Tongue (tissue), 2 donors: ENCODE data around the gene TMEM82. TPM values are rescaled to one million over a fixed set of nuclear protein-coding genes. Genes with fewer than 3 reads are reported as not detected.
"Not testable (repeated sequence)": the region's sequence is repeated elsewhere in the genome, so short reads cannot be mapped to it uniquely, and the experiment has no call there.

ENCODE experiments used
- DNase-seq: peaks from one replicate; pipeline ENCODE4 v3.0.0-alpha.2; 2015
- total RNA-seq: library from RNA; depleted of rRNA; stranded (reverse); fragments of >200 nt; gene quantifications from one replicate; pipeline ENCODE4 v1.2.3, GENCODE V29; 2014

Gene TMEM82
- total RNA-seq = not detected

DNA sequence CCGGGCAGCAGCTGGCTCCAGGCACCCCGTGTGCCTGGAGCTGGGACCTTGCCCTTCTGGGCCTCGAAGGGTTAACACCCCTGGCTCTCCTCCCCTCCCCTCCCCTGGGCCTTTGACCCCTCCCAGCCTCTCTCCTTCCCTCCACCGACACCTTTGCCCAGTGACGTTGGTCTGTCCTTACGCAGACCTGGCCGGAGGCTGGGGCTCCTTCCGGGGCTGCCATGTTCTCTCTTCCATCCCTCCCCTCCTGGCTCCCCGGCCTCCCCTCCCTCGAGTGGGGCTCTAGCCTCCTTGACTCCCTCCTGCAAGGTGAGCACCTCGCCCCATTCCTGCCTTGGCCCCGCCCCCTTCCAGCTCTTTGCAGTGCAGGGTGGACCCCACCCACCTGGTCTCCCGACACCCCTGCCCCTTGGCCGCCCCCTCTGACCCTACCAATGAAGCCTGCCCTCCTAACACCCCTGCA, at the start of gene TMEM82:
TSS of gene TMEM82 (plus strand) at position 161 of the 463 bp plus-strand sequence. CDS start at position 222, 61 bp downstream.
- no peak for DNase-seq

DNA sequence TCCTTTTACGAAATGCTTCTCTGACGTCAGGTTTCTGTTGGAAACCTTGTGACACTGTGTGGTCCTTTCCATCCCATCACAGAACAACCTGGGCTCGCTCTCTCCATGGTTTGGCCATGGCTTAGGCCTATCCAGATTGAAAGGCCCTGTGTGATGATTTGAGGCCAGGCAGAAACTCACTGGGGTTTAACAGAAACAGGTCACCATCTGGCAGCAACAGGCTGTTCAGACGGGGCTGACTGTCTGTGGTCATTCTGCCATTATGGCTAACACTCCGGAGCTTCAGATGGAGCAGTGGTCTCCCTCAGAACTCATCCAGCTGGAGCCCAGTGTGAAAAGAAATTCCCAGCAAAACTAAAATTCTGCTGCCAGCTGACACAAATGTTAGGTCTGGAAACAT, 48.9 kb upstream of the TMEM82 start:
- DNase-seq = no peak

DNA sequence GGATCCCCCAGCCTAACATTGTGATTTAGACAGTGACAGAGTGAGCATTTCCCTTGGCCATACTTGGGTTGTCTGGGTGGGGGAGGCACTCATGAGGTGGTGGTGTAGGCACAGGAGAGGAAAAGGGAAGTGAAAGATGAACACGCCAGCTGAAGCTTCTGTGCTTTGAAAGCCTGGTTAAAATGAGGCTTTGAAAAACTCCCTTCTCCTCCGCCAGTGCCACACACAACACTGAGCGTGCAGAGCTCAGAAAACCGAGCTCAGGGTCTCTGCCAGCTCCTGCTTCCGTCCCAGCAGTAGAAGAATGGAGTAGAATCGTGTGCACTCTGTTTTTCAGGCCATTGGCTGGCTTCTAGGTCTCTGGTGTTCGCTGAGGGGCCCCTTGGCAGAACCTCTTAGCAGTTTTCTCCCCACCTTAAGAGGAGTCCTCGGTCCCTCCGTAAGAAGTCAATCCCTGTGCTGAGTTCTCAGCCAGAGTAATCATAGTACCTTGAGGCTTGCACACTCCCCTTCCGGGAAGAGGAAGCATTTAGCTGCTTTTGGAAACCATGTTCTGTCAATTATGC, 45.3 kb upstream of the TMEM82 start:
- no peak for DNase-seq

DNA sequence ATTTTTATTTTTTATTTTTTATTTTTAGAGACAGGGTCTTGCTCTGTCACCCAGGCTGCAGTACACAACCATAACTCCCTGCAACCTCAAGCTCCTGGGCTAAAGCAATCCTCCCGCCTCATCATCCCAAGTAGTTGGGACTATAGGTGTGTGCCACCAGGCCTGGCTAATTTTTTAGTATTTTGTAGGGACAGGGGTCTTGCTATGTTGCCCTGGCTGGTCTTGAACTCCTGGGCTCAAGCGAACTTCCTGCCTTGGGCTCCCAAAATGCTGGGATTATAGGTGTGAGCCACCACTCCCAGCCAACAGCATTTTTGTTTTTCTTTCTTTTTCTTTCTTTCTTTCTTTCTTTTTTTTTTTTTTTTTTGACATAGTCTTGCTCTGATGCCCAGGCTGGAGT, 44.1 kb upstream of the TMEM82 start:
- DNase-seq = no peak

DNA sequence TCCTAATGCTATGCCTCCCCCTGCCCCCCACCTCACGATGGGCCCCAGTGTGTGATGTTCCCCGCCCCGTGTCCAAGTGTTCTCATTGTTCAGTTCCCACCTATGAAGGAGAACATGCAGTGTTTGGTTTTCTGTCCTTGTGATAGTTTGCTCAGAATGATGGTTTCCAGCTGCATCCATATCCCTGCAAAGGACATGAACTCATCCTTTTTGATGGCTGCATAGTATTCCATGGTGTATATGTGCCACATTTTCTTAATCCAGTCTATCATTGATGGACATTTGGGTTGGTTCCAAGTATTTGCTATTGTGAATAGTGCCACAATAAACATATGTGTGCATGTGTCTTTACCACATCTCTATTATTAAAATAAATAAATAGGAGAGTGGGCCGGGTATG, 43.0 kb upstream of the TMEM82 start:
- not testable (repeated sequence) for DNase-seq

DNA sequence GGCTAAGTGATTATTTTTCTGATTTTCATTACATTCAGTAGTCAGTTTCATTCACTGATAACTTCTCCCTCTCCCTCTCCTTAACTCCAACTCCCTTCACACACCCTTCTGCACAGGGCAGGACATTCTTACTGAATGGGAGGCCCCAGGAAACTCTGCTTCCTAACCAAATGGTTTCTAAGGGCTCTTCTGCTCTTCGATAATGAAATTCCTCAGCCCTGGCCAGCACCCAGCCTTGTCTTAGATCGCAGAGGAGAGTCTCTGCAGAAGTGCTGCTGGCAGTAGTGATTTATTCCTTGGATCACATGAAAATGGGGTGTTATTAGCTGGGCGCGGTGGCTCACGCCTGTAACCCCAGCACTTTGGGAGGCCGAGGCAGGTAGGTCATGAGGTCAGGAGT, 41.8 kb upstream of the TMEM82 start:
- no peak for DNase-seq

DNA sequence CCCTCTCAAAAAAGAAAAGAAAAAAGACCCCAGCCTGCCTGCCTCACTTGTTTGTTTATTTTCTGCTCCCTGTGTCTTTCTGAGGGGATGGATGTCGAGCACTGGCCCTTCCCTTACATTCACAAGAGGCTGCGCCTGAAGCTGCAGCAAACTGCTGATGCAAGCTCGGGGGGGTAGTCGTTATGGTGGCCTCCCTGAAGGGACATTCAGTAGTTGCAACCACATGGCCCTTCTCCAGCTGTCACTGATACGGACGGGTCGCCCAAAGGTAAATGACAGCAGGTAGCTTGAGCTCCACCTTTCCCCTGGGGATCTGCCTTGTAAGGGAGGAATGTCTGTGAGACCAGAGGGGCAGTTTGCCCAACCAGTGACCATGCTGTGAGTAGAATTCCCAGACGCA, 40.5 kb upstream of the TMEM82 start:
- DNase-seq = no peak

DNA sequence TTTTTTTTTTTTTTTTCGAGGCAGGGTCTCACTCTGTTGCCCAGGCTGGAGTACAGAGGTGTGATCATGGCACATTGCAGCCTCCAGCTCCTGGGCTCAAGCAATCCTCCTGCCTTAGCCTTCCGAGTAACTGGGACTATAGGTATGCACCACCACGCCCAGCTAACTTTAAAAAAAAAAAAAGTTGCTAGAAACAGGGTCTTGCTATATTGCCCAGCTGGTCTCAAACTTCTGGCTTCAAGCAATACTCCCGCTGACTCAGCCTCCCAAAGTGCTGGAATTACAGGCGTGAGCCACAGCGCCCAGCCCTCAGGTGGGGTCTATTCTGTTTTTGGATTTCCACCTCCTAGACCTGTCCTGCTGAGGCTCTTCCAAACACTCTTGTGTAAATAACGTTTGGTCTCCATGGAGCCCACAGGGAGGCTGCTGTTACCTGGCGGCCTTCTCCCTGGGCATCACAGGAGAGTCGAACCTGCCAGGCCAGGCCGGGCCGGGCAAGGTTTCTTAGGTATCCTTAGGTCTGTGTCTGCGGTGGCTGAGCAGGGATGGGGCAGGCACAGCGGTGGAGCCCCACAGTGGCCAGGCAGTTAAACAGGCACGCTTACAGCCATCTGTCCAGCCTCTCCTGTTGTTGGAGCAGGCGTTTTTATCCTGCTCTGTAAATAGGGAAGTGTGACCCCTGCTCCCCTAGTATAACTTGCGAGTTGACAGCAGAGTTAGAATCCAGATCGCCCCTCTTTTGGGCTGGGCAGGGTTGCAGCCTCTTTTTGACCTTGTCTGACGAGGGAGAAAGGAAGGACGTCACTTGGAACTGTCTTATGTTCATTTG, 39.4 kb upstream of the TMEM82 start:
- DNase-seq = no peak

DNA sequence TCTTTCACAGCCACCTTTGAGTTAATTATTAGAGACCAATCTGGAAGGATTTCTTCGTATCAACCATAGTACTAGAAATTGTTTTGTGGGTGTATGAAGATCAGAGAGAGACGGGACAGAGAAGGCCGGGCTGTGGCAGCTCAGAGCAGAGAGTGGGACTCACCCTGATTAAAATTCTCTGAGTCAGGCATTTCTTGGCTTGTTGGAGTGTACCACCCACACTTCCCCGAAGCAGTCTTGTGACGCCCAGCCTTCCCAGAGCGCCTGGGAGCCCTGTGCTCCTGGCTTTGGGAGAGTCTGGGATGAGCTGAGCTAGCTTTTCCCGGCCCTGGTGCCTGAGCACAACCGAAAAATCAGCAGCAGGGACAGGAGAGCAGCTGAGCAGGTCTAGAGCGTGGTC, 38.7 kb upstream of the TMEM82 start:
- DNase-seq = peak; percentile 70

DNA sequence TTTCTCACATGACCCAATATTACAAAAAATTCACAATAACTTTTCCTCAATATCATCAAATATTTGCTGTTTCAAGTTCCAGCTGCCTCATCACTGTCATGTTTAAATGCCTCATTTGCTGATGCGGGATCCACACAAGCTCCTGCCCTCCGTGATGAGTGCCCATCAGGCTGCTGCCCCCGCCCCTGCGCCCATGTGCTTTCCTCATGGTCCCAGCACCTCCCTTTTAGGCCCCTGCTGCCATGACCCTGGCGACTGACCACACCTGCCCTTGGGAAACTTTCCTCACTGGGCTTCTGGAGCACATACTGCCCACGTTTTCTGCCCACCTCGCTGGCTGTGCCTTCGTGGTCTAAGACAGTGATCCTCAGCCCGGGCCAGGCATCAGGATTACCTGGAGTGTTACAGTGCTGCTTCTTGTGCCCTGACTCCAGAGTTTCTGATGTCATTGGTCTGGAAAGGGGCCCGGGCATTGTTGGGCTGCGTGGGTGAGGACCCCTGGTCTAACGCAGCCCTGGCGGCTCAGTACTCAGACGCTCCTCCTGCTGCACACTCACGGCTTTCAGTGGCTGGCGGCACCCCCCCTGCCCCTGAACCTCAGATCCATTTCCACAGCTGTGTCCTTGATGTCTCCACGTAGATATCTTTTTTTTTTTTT, 37.6 kb upstream of the TMEM82 start:
- no peak for DNase-seq

DNA sequence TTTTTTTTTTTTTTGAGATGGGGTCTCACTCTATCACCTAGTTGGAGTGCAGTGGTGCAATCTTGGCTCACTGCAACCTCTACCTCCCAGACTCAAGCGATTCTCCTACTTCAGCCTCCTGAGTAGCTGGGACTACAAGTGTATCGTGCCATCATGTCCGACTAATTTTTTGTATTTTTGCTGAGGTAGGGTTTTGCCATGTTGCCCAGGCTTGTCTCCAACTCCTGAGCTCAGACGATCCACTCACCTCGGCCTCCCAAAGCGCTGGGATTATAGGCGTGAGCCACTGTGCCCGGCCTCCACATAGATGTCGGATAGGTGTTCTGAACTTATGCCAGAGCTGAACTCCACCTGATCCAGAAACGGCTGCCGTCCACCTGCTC, 37.1 kb upstream of the TMEM82 start:
- no peak for DNase-seq

DNA sequence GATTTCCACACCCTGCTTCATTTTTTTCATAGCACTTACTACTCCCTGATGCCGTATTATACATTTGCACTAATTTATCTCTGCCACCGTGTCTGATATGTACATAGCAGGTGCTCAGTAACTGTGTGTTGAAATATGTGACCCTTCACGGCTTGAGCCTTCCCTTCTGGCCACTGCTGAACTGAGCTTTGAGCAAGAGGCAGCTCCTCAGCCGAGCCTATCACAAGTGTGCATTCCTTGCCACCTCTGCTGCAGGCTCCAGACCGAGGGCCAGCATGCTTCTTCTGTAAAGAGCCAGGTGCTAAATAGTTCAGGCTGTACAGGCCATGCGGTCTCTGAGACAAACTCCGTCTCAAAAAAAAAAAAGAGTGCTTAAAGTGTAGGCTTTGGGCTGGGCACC, 35.5 kb upstream of the TMEM82 start:
- DNase-seq = peak; percentile 73

DNA sequence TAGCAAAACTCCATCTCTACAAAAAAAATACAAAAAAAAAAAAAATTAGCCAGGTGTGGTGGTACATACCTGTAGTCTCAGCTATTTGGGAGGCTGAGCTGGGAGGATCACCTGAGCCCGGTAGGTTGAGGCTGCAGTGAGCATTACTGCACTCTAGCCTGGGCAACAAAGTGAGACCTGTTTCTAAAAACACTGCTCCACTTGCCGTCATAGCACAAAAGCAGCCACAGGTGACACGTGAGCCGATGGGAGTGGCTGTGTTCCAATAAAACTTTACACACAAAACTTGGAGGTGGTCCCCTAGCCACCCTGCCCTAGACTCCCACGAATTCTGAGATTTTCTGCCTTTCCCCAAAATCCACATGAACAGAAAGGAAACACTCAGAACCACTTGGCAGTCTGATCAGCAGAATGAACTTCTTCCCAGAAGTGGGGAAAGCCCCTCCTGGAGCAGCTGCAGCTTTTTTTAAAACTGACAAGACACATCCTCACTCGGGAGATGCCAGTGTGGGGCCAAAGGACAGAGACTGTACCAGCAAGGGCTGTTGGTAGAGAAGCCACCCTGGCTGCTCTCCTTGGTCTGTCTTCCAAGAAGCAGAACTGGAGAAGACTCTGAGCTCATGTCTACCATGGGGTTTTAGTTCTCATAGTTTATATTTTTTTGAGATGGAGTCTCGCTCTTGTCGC, 34.9 kb upstream of the TMEM82 start:
- DNase-seq = no peak

DNA sequence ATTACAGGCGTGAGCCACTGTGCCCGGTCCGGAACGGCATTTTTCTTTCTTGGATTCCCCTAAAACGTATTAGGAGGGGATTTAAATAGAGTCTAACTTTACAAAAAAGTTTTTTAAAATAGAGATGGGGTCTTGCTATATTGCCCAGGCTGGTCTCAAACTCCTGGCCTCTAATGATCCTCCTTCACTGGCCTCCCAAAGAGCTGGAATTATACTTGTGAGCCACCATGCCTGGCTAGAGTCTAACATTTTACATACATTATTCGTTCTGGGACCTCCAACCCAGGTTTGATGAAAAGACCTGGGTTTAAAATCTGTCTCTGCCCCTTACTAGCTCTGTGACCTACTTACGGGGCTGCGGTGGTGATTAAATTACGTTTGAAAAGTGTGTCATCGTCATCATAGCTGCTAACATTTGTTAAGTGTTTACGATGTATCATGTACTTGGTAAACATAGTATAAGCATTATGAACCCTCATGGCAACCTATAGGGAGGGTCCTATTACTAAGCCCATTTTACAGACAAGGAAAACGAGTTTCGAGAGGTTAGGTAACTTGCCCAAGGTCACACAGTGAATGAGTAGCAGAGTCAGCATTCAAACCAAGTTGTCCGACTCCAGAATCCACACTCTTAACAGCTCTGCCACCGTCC, 33.7 kb upstream of the TMEM82 start:
- no peak for DNase-seq

DNA sequence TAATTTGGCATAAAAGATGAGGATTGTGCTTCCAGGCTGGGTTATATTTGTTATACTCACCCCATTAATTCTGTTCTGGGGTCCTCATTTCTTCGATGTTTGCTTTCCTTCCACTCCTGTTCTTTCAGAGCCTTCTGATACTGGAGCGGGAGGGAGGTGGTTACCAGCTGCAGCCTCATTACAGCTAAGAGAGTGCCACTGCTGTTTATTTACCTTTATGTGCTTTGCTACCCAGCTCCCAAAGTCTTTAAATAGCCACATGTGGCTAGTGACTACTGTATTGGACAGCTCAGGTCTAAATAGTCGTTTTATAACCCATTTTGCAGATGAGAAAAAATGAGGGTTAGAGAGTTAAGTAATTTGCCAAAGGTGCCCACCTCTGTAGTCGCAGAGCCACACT, 33.1 kb upstream of the TMEM82 start:
- no peak for DNase-seq

DNA sequence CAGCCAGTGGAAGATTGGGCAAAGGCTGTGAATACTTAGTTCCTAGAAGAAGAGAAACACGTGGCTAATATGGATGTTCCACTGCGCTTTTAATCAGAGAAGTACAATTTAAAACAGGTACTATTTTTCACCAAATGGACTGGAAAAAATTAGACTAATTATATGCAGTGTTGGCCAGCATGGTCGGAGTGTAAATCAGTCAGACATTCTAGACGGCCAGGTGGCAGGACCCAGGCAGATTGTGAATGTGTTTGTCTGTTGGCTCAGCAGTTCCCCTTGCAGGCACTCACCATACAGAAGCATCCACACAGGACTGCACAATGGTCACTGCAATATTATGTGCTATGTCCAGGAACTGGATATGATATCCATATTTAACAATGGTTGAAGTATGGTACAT, 30.1 kb upstream of the TMEM82 start:
- DNase-seq = no peak

DNA sequence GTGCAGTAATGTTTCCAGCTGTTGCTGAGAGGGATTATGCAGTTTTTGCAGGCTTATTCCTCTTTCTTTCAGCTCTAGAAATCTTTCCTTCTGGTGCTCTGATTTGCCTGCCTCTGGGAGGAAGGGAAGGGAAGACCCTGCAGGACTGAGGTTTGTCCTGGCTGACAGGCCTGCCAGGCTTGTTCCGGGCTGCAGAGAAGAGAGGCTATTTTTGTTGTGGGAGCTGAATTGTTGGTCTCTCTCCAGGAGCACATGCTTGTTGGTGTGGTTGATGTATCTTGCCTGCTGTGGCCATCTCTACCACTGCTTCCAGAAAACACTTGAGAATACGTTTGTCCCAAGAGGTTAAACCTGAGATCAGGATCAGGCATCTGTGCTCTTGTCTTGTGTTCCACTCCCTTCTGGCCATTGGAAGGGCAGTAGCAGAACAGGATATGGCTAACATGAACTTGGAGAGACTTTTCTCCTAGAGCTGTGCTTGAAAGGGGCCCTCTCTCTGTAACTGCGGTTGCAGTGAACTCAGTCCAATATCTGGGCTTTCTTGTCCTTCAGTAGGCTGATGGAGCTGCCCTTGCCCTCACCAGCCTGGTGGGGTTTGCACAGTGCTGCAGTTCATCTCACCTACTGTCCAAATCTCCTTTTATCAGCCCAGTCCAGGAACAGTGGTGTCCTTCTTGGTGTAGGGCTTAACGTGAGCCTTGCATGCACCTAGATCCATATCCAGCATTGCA, 27.7 kb upstream of the TMEM82 start:
- DNase-seq = peak; percentile 88

DNA sequence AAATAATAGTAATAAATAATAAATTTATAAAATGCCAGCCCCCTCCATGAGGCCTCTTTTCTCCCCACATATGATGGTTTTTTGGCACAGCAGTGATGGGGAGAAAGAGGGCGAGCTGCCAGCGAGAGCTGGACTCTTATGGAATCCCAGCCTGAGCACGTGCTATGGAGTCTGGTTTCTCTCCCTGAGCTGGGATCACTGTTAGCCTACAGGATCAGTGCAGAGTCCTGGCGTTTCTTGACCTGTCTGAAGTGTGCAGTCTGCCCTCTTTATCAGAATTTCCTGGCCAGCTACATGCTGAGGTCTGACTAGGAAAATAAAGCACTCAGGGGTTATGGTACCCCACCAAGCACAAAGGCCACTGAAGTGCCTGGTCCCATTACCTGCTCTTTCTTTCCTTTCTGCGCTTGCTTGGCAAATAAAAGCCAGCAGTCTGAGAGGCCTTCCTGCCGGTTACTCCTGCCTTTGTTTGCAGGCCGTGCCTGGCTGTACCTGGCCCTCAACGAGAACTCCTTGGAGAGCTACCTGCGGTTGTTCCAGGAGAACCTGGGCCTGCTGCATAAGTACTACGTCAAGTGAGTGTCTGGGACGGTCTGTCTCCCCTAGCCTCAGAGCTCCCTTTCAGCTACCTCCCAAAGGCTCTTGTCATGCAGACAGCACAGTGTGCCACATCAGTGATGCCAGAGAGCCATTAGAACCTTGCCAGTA, 24.7 kb upstream of the TMEM82 start:
- DNase-seq = peak; percentile 59

DNA sequence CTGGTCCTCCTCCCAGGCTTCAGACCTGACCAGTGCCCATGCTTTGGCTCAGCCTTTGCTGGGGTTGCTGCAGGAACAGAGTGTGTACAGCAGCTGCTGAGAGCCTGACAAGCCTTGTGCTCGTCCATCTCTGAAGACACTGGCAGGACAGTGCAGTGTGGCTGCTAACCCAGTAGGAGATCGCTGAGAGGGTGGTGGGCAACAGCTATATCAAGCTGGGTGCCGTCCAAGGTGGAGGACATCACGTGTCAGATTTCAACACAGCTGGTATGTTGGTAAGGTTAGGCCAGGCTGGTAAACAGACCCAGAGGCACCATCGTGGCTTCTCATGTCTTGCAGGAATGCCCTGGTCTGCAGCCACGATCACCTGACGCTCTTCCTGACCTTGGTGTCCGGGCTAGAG, 24.1 kb upstream of the TMEM82 start:
- no peak for DNase-seq

DNA sequence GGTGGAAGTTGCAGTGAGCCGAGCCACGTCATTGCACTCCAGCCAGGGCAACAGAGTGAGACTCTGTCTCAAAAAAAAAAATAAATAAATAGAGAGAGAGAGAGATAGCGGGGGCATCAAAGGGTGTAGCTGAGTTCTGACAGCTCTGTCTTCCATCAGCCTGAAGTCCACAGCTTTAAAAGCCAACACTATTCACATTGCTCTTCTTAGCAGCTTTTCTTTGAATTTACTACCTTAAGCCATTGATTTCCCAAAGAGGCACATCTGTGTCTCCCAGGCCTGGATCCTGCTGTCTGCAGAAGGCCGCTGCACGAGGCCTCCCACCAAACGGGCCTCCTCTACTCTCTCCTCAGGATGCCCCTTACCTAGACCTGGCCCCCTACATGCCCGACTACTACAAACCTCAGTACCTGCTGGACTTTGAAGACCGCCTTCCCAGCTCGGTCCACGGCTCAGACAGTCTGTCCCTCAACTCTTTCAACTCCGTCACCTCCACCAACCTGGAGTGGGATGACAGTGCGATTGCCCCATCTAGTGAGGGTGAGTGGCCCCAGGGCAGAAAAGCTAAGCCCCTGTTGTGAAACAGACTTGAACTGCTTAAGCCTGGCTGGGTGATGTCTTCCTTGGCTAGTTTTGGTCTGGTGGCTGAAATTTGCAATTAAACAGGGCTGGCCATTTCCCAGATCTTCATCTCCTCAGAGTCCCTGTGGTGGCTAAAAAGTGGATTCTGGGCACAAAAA, 22.7 kb upstream of the TMEM82 start:
- no peak for DNase-seq
